ENCODE results near the gene NOTCH2NLA. TPM values are rescaled to one million over a fixed set of nuclear protein-coding genes. Genes with fewer than 3 reads are reported as not detected.
"Not testable (repeated sequence)": the region's sequence is repeated elsewhere in the genome, so short reads cannot be mapped to it uniquely, and the experiment has no call there.

The NOTCH2NLA gene
- total RNA-seq, 1 donor from 2014 or later, result 40.9 TPM

- not testable (repeated sequence) for DNase-seq (ENCODE audit: low spot score)
Observed at GRCh38 chr1:146167273-146167672, 61.5 kb downstream of the NOTCH2NLA start.

GRCh38 chr1:146144465-146144864 lies 84.4 kb downstream of the NOTCH2NLA start, which contains the start of gene NBPF10:
TSS of gene NBPF10 (minus strand) at chr1:146144804. CDS start at chr1:146144769, 35 bp downstream.
- DNase-seq (ENCODE audit: low spot score), result not testable (repeated sequence)

Other genes starting within 250 kb of the NOTCH2NLA start
- gene TXNIP, start 232.4 kb downstream of the NOTCH2NLA start, total RNA-seq, result 446 TPM
- 0.40 TPM for gene HJV, start 207.3 kb downstream of the NOTCH2NLA start, total RNA-seq
- gene NBPF10, start 84.2 kb downstream of the NOTCH2NLA start, total RNA-seq, result 3.9 TPM

Data from mucosa of gallbladder (tissue), 1 donor.